ENCODE data around the gene COA8.
A peak's percentile ranks its signal among the peaks of the same experiment; 100 is the strongest.

DNA sequence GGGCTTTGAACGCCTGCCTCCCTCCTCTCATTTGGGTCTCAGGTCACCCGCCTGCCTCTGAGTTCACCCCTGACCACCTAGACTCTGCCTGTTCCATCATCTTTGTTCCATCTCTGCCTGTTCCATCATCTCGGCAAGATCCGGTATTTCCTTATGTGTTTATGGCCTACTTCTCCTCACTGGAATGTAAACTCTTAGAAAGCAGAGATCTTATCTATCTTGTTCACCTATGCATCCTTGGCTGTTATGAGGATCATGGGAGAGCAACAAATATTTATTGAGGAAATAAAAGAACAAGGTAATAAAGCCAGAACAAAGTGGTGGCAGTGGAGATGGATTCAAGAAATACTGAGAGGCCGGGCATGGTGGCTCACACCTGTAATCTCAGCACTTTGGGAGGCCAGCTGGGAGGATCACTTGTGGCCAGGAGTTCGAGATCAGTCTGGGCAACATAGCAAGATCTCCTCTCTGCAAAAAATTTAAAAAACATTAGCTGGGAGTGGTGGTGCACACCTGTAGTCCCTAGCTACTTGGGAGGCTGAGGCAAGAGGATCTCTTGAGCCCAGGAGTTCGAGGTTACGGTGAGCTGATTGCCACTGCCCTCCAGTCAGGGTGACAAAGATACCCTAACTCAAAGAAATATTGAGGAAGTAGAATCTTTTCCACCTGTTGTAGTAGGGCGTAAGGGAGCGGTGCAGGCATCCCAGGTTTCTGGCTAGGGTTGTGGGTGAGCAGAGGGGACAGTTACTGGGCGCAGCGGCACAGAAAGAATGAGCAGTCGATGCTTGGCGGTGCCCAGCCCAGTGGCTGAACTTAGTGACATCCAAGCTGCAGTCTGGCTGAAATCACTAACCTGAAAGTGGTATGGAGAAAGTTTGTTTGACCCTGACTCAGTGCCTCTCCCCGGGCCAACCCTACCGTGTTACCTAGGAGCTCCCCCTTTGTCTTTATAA, 64.6 kb downstream of the COA8 start:
- TF ChIP-seq, protein P1, sequence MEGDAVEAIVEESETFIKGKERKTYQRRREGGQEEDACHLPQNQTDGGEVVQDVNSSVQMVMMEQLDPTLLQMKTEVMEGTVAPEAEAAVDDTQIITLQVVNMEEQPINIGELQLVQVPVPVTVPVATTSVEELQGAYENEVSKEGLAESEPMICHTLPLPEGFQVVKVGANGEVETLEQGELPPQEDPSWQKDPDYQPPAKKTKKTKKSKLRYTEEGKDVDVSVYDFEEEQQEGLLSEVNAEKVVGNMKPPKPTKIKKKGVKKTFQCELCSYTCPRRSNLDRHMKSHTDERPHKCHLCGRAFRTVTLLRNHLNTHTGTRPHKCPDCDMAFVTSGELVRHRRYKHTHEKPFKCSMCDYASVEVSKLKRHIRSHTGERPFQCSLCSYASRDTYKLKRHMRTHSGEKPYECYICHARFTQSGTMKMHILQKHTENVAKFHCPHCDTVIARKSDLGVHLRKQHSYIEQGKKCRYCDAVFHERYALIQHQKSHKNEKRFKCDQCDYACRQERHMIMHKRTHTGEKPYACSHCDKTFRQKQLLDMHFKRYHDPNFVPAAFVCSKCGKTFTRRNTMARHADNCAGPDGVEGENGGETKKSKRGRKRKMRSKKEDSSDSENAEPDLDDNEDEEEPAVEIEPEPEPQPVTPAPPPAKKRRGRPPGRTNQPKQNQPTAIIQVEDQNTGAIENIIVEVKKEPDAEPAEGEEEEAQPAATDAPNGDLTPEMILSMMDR (IDR thresholded peaks at IDR 0.05): no peak
- TF ChIP-seq POLR2A (IDR thresholded peaks at IDR 0.05) (no peak), POLR2AphosphoS5 (IDR thresholded peaks at IDR 0.05) (peak in 1 of 3 donors; percentile 8), EP300 (IDR thresholded peaks at IDR 0.05; ENCODE audit: low read depth) (no peak)

Data from transverse colon (tissue), 4 donors.